Thymus (tissue), 14 donors: ENCODE data around the gene USP35. TPM values are rescaled to one million over a fixed set of nuclear protein-coding genes. Genes with fewer than 3 reads are reported as not detected.

Source experiments
- DNase-seq, 9 donors: peaks; one replicate each; pipeline ENCODE4 v3.0.0-alpha.2; 2013; ENCODE audit warnings: low spot score in 9 of 9, low read depth in 6 of 9, missing footprints in 1 of 9
- H3K27ac ChIP-seq, 2 donors: one replicate each; pipeline ENCODE4 v1.5.1; 2013; ENCODE audit warnings: control low read depth in 1 of 2, low read depth in 1 of 2, low read length in 1 of 2, mild to moderate bottlenecking in 1 of 2, moderate library complexity in 1 of 2
- H3K27me3 ChIP-seq, 2 donors: one replicate each; pipeline ENCODE4 v1.5.1; 2013; ENCODE audit warnings: low read length in 1 of 2; ENCODE audit not compliant: control insufficient read depth in 2 of 2, insufficient read depth in 1 of 2
- H3K36me3 ChIP-seq, 2 donors: one replicate each; pipeline ENCODE4 v1.5.1; 2013; ENCODE audit warnings: low read length in 1 of 2, mild to moderate bottlenecking in 1 of 2, moderate library complexity in 1 of 2; ENCODE audit not compliant: control insufficient read depth in 2 of 2, insufficient read depth in 2 of 2
- H3K4me1 ChIP-seq, 2 donors: one replicate each; pipeline ENCODE4 v1.5.1; 2013; ENCODE audit warnings: low read length in 2 of 2; ENCODE audit not compliant: control insufficient read depth in 2 of 2, insufficient read depth in 2 of 2
- H3K4me3 ChIP-seq, 2 donors: one replicate each; pipeline ENCODE4 v1.5.1; 2013; ENCODE audit warnings: low read length in 2 of 2, control low read depth in 1 of 2, mild to moderate bottlenecking in 1 of 2
- H3K9me3 ChIP-seq, 2 donors: one replicate each; pipeline ENCODE4 v1.5.1; 2013; ENCODE audit warnings: low read length in 1 of 2, mild to moderate bottlenecking in 1 of 2; ENCODE audit not compliant: control insufficient read depth in 2 of 2, insufficient read depth in 1 of 2
- WGBS: extraction: QIAGEN DNeasy Blood & Tissue Kit; methylation state at CpG from one replicate; pipeline ENCODE4 v1.1.7; 2013; 5-methylcytosine and 5-hydroxymethylcytosine counted together
- long read RNA-seq, 10 donors: transcript quantifications; one replicate each; lab custom pipeline, GENCODE V29; 2026
- polyA plus RNA-seq: library from polyadenylated mRNA; stranded (reverse); fragments of 200-250 nt; gene quantifications from one replicate; pipeline ENCODE4 v1.2.3, GENCODE V29; 2013
- total RNA-seq: library from RNA; stranded (reverse); fragments of 120-200 nt; gene quantifications from one replicate; pipeline ENCODE4 v1.2.4, GENCODE V29; 2013
- donor health status: healthy.

The USP35 gene
- 3.4 TPM for total RNA-seq
- 13.1 TPM for polyA plus RNA-seq
- long read RNA-seq, donor 1: 0 reads
- long read RNA-seq, donor 2: 0 reads
- long read RNA-seq, donor 3: 0 reads
- long read RNA-seq, donor 4: 0 reads
- long read RNA-seq, donor 5, partial matches to known transcripts: 29 of 29 reads
- long read RNA-seq, donor 5, other reads (novel, unspliced or antisense): 0 of 29 reads
- long read RNA-seq, donor 6: 0 reads
- long read RNA-seq, donor 7: 0 reads
- long read RNA-seq, donor 8: 0 reads
- long read RNA-seq, donor 9, partial matches to known transcripts: 6 of 6 reads
- long read RNA-seq, donor 9, other reads (novel, unspliced or antisense): 0 of 6 reads
- long read RNA-seq, donor 10, partial matches to known transcripts: 0 of 1 reads
- long read RNA-seq, donor 10, other reads (novel, unspliced or antisense): 0 of 1 reads

- H3K36me3 ChIP-seq: peaks cover 0 to 1% of the 10 kb centered on the region in 2 donors
- H3K27me3 ChIP-seq: no peaks in the 10 kb centered on the region
- 1% methylated on average over 74 of the region's 74 CpGs for WGBS
- H3K9me3 ChIP-seq: no peaks in the 10 kb centered on the region
- H3K27ac ChIP-seq: peak within 1 kb of the TSS; percentile 44 to 85
- peak; percentile 74 to 95 (median 85) for DNase-seq
- H3K4me1 ChIP-seq: peaks cover 19 to 45% of the 10 kb centered on the region in 2 donors
- peak within 1 kb of the TSS; percentile 87 to 95 for H3K4me3 ChIP-seq
These were observed at the start of gene USP35, which contains the start of gene KCTD21 for GRCh38 chr11:78188286-78189173. Gene USP35 (plus strand): TSS chr11:78188919. CDS start chr11:78196246, 7,327 bp downstream. Gene KCTD21 (minus strand): TSS chr11:78188626. CDS start chr11:78174554, 14,072 bp downstream.

GRCh38 chr11:78139422-78140391 lies 49.0 kb upstream of the USP35 start, which contains the start of gene ALG8:
Gene ALG8 (minus strand): TSS chr11:78139626. CDS start chr11:78139588, 38 bp downstream.
- Histone ChIP-seq H3K27me3 (no peaks in the 10 kb centered on the region), H3K36me3 (peaks cover 0 to 3% of the 10 kb centered on the region in 2 donors), H3K4me3 (peak within 1 kb of the TSS; percentile 70 to 71), H3K9me3 (no peaks in the 10 kb centered on the region), H3K4me1 (peaks cover 12 to 15% of the 10 kb centered on the region in 2 donors), H3K27ac (peak within 1 kb of the TSS; percentile 85 to 91)
- WGBS: 3% methylated on average over 52 of the region's 52 CpGs
- peak; percentile 92 to 98 (median 97) for DNase-seq

GRCh38 chr11:78140392-78141077 lies 48.2 kb upstream of the USP35 start:
- Histone ChIP-seq H3K27ac (no peak overlapping the region), H3K27me3 (no peaks in the 10 kb centered on the region), H3K4me3 (peak overlapping the region; percentile 70 to 71), H3K4me1 (peaks cover 12 to 15% of the 10 kb centered on the region in 2 donors), H3K9me3 (no peaks in the 10 kb centered on the region), H3K36me3 (peaks cover 0 to 3% of the 10 kb centered on the region in 2 donors)
- no peak for DNase-seq
- WGBS: 78% methylated on average over 17 of the region's 17 CpGs

- no peaks in the 10 kb centered on the region for H3K27me3 ChIP-seq
- H3K27ac ChIP-seq: no peak overlapping the region
- no peak for DNase-seq
- no peak overlapping the region for H3K4me3 ChIP-seq
- H3K36me3 ChIP-seq: peaks cover 0 to 3% of the 10 kb centered on the region in 2 donors
- no peaks in the 10 kb centered on the region for H3K9me3 ChIP-seq
- H3K4me1 ChIP-seq: peaks cover under 1 to 4% of the 10 kb centered on the region in 2 donors
- 97% methylated on average over 1 of the region's 1 CpG for WGBS
These were observed 43.2 kb upstream of the USP35 start for GRCh38 chr11:78145511-78146025.

- H3K27me3 ChIP-seq: no peaks in the 10 kb centered on the region
- no peak overlapping the region for H3K4me3 ChIP-seq
- no peaks in the 10 kb centered on the region for H3K9me3 ChIP-seq
- peaks cover 0 to 7% of the 10 kb centered on the region in 2 donors for H3K36me3 ChIP-seq
- DNase-seq: no peak
- no peak overlapping the region for H3K27ac ChIP-seq
- H3K4me1 ChIP-seq: no peaks in the 10 kb centered on the region
- WGBS: 98% methylated on average over 2 of the region's 2 CpGs
These were observed 40.9 kb upstream of the USP35 start for GRCh38 chr11:78147807-78148206.

GRCh38 chr11:78149646-78150045 lies 39.1 kb upstream of the USP35 start:
- WGBS: 63% methylated on average over 1 of the region's 1 CpG
- peak in 2 of 9 donors; percentile 7 to 47 for DNase-seq
- Histone ChIP-seq H3K4me3 (no peak overlapping the region), H3K36me3 (peaks cover 0 to 4% of the 10 kb centered on the region in 2 donors), H3K4me1 (no peaks in the 10 kb centered on the region), H3K27me3 (no peaks in the 10 kb centered on the region), H3K27ac (no peak overlapping the region), H3K9me3 (no peaks in the 10 kb centered on the region)

- Histone ChIP-seq H3K4me3 (no peak overlapping the region), H3K27me3 (no peaks in the 10 kb centered on the region), H3K27ac (no peak overlapping the region), H3K9me3 (no peaks in the 10 kb centered on the region), H3K4me1 (no peaks in the 10 kb centered on the region), H3K36me3 (peaks cover 0 to 4% of the 10 kb centered on the region in 2 donors)
- WGBS: 96% methylated on average over 4 of the region's 4 CpGs
- DNase-seq: no peak
These were observed 38.4 kb upstream of the USP35 start for GRCh38 chr11:78150346-78150745.

GRCh38 chr11:78150754-78151153 lies 38.0 kb upstream of the USP35 start:
- H3K27me3 ChIP-seq: no peaks in the 10 kb centered on the region
- H3K4me3 ChIP-seq: no peak overlapping the region
- peaks cover 0 to 4% of the 10 kb centered on the region in 2 donors for H3K36me3 ChIP-seq
- H3K4me1 ChIP-seq: no peaks in the 10 kb centered on the region
- DNase-seq: no peak
- no peaks in the 10 kb centered on the region for H3K9me3 ChIP-seq
- no peak overlapping the region for H3K27ac ChIP-seq
